Adipocyte (in vitro differentiated cells): ENCODE measurements around the gene FN1.
A peak's percentile ranks its signal among the peaks of the same experiment; 100 is the strongest.
"Not testable (repeated sequence)": the region's sequence is repeated elsewhere in the genome, so short reads cannot be mapped to it uniquely, and the experiment has no call there.

ENCODE experiments used
- DNase-seq: peaks from one replicate; pipeline ENCODE4 v3.0.0-alpha.2; 2015; ENCODE audit warnings: low read depth
- H3K27me3 ChIP-seq: replicated peaks from 2 replicates; pipeline ENCODE4 v1.7.0; 2013; ENCODE audit warnings: mild to moderate bottlenecking, low read length, moderate library complexity; ENCODE audit not compliant: control insufficient read depth, insufficient read depth
- H3K36me3 ChIP-seq: 2 replicates; pipeline ENCODE4 v1.7.0; 2013; ENCODE audit warnings: low read length, mild to moderate bottlenecking, moderate library complexity; ENCODE audit not compliant: control insufficient read depth, insufficient read depth, severe bottlenecking
- H3K4me1 ChIP-seq: 2 replicates; pipeline ENCODE4 v1.7.0; 2013; ENCODE audit warnings: mild to moderate bottlenecking, low read length, moderate library complexity; ENCODE audit not compliant: control insufficient read depth, insufficient read depth
- H3K4me3 ChIP-seq: 2 replicates; pipeline ENCODE4 v1.7.0; 2013; ENCODE audit warnings: mild to moderate bottlenecking, low read length, moderate library complexity
- H3K9ac ChIP-seq: 2 replicates; pipeline ENCODE4 v1.7.0; 2013; ENCODE audit warnings: mild to moderate bottlenecking, low read length, moderate library complexity
- H3K9me3 ChIP-seq: 2 replicates; pipeline ENCODE4 v1.7.0; 2013; ENCODE audit warnings: mild to moderate bottlenecking, low read length, moderate library complexity; ENCODE audit not compliant: control insufficient read depth

The FN1 gene

GRCh38 chr2:215311625-215312396 lies 124.1 kb downstream of the FN1 start, which contains the start of gene ATIC:
ATIC (plus strand) TSS chr2:215312059; CDS start chr2:215312143, 84 bp downstream.
- H3K9ac ChIP-seq: peak within 1 kb of the TSS; percentile 96
- H3K4me3 ChIP-seq: peak within 1 kb of the TSS; percentile 94
- peak; percentile 99 for DNase-seq
- H3K36me3 ChIP-seq: peaks cover 3% of the 10 kb centered on the region
- peaks cover 12% of the 10 kb centered on the region for H3K4me1 ChIP-seq
- no peaks in the 10 kb centered on the region for H3K27me3 ChIP-seq
- H3K9me3 ChIP-seq: no peaks in the 10 kb centered on the region

GRCh38 chr2:215311259-215311624 lies 124.6 kb downstream of the FN1 start:
- not testable (repeated sequence) for H3K9me3 ChIP-seq, DNase-seq, H3K27me3 ChIP-seq, H3K36me3 ChIP-seq
- peak overlapping the region; percentile 96 for H3K9ac ChIP-seq
- peaks cover 12% of the 10 kb centered on the region for H3K4me1 ChIP-seq
- H3K4me3 ChIP-seq: peak overlapping the region; percentile 94
